GM19468 (cell line): ENCODE measurements around the gene GJA3.
"Not testable (repeated sequence)": the region's sequence is repeated elsewhere in the genome, so short reads cannot be mapped to it uniquely, and the experiment has no call there.

Source experiments
- ATAC-seq: cut with Tn5 transposase; IDR thresholded peaks from one replicate; pipeline ENCODE4 v1.9.1; 2021; ENCODE audit warnings: mild to moderate bottlenecking, moderate library complexity, moderate number of reproducible peaks; ENCODE audit not compliant: unreplicated experiment; ENCODE audit errors: extremely low read depth

The GJA3 gene

GRCh38 chr13:20156702-20157101 is 4.2 kb downstream of the GJA3 start:
- no peak for ATAC-seq

- not testable (repeated sequence) for ATAC-seq
These were observed 7.6 kb downstream of the GJA3 start for GRCh38 chr13:20153290-20153689.

GRCh38 chr13:20151612-20152011 is 9.2 kb downstream of the GJA3 start:
- ATAC-seq: no peak

- ATAC-seq: no peak
These were observed 9.8 kb downstream of the GJA3 start for GRCh38 chr13:20151016-20151415.

- ATAC-seq: no peak
These were observed 10.3 kb downstream of the GJA3 start for GRCh38 chr13:20150561-20150960.

- no peak for ATAC-seq
These were observed 11.1 kb downstream of the GJA3 start for GRCh38 chr13:20149762-20150161.

- ATAC-seq: no peak
These were observed 12.2 kb downstream of the GJA3 start for GRCh38 chr13:20148501-20149183.

- ATAC-seq: no peak
These were observed 14.5 kb downstream of the GJA3 start for GRCh38 chr13:20146381-20146780.

- no peak for ATAC-seq
These were observed 15.3 kb downstream of the GJA3 start for GRCh38 chr13:20145521-20145920.

- ATAC-seq: no peak
These were observed 16.6 kb downstream of the GJA3 start for GRCh38 chr13:20144141-20144850.

- ATAC-seq: no peak
These were observed 17.8 kb downstream of the GJA3 start for GRCh38 chr13:20142927-20143480.

- no peak for ATAC-seq
These were observed 18.6 kb downstream of the GJA3 start for GRCh38 chr13:20142023-20142926.

- no peak for ATAC-seq
These were observed 19.4 kb downstream of the GJA3 start for GRCh38 chr13:20141238-20142022.

- no peak for ATAC-seq
These were observed 20.4 kb downstream of the GJA3 start for GRCh38 chr13:20140487-20140886.

GRCh38 chr13:20137875-20138274 is 23.0 kb downstream of the GJA3 start:
- no peak for ATAC-seq

- no peak for ATAC-seq
These were observed 23.8 kb downstream of the GJA3 start for GRCh38 chr13:20136781-20137703.

- ATAC-seq: no peak
These were observed 26.1 kb downstream of the GJA3 start for GRCh38 chr13:20134732-20135131.

- no peak for ATAC-seq
These were observed 28.7 kb downstream of the GJA3 start for GRCh38 chr13:20132052-20132634.
